Stimulated activated CD8-positive, alpha-beta memory T cell treated with anti-CD3 and anti-CD28 coated beads, Interleukin-7, amount 100 ng/mL, for 48 hours (primary cell): Measurements from ENCODE around the gene PHC3.
"Not testable (repeated sequence)": the region's sequence is repeated elsewhere in the genome, so short reads cannot be mapped to it uniquely, and the experiment has no call there.

ENCODE experiments used
- DNase-seq, 2 donors: peaks; one replicate each; pipeline ENCODE4 v3.0.0-alpha.2; 2020; ENCODE audit warnings: low read depth in 1 of 2; ENCODE audit errors: extremely low read depth in 1 of 2

PHC3 gene, protein sequence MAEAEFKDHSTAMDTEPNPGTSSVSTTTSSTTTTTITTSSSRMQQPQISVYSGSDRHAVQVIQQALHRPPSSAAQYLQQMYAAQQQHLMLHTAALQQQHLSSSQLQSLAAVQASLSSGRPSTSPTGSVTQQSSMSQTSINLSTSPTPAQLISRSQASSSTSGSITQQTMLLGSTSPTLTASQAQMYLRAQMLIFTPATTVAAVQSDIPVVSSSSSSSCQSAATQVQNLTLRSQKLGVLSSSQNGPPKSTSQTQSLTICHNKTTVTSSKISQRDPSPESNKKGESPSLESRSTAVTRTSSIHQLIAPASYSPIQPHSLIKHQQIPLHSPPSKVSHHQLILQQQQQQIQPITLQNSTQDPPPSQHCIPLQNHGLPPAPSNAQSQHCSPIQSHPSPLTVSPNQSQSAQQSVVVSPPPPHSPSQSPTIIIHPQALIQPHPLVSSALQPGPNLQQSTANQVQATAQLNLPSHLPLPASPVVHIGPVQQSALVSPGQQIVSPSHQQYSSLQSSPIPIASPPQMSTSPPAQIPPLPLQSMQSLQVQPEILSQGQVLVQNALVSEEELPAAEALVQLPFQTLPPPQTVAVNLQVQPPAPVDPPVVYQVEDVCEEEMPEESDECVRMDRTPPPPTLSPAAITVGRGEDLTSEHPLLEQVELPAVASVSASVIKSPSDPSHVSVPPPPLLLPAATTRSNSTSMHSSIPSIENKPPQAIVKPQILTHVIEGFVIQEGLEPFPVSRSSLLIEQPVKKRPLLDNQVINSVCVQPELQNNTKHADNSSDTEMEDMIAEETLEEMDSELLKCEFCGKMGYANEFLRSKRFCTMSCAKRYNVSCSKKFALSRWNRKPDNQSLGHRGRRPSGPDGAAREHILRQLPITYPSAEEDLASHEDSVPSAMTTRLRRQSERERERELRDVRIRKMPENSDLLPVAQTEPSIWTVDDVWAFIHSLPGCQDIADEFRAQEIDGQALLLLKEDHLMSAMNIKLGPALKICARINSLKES

DNA sequence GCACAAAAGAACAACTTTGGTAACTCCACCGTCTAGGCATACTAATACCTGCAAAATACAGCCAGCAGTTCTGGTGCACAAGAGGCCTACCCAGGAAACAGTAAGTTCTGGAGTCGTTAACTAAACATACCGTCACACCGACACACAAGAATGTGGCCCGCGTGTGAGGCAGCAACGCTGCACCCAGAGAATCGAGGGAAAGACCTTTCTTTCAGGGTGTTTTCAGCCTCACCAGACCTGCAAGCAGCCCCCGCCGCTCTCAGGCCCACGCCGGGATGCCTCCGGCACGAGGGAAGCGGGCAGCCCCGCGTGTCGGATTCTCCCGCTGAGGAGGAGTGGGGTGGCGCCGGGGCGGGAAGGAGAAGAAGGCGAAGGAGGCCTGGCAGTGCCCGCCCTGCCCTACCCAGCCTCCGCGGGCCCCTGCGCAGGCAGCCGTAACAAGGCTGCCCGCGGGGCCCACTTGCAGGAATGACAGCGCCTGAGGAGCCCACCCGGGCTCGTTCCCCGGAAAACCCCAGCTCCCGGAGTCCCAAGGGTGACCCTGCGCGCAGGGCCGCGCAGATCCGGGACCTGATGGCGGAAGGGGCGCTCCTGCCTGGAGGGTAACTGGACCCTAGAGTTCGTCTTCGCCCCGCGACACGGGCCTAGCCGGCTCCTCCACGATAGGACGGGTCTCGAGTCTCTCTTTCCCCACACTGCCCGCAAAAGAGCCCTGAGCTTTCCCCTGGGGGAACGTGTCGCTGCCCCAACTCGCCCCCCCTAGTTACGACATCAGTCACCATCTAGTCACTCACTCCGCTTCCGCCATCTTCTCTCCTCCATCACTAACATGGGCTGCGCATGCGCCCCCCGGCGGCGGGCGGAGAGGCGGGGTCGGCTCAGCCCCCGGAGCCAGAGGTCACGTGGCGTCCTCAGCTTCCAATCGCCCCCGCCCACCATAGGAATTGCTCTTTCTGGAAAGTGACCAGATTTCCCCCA, at the start of gene PHC3:
PHC3 (minus strand) TSS at position 826 of the 978 bp plus-strand sequence; CDS start at position 808, 18 bp downstream.
- peak; percentile 89 to 92 for DNase-seq

DNA sequence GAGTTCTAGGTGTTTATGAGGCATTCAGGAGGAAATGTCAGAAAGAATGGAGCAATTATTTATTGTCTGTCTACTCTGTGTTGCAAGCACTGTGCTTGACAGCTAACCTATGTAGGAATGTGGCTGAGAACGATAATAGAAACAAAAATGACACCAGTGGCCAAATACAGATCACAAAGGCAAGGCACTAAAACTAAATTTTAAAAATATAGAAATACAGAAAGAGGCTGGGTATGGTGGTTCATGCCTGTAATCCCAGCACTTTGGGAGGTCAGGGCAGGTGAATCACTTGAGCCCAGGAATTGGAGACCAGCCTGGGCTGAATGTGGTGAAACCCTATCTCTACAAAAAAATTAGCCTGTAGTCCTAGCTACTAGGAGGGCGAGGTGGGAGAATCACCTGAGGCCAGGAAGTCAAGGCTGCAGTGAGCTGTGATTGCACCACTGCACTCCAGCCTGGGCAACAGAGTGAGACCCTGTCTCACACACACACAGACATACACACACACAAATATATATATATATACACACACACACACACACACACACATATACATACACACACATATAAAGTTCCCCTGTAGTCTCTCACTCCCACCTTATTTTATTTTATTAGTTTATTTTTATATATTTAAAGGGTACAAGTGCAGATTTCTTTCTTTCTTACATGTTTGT, 46.7 kb upstream of the PHC3 start:
- DNase-seq: no peak

DNA sequence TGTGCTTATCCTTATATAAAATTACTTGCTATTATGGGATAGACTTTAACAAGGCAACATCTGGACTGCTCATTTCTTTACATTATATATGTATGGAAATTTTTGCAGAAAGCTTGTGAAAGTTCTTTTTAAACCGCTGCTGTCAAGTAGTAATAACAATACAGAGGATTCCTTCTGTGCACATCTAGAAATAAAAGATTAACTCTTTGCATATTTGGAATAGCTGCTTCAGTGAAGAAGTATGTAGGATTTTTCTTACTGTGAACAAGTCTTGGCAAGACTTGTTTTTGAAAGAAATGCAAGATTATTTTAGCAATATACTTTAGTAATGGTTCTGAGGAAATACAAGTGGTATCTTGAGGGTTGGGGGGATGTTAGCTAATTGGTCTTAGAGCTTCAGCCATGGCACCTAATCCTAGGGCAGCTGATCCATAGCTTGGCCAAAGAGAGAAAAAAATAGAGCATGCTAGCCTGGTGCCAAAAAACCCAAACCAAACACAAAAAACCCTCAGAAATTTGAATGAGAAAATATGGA, 45.0 kb upstream of the PHC3 start:
- DNase-seq: no peak

DNA sequence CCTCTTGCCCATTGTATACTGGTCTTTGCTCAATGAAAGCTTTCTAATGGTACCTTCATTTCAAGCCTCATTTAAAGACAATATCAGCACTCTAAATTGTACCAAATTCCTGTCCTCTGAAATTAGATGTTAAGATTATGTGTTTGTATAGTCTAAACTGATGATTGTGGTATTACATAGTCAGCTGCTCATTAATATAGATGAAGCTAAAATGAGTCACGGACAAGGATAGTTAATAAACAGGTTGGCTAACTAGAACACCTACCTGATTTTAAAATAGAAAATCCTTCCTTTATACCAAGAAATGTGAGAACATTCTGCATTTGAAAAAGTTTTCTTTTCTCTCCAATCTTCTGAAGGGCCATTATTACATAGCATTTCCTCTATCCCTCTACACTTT, 43.6 kb upstream of the PHC3 start:
- DNase-seq: no peak

DNA sequence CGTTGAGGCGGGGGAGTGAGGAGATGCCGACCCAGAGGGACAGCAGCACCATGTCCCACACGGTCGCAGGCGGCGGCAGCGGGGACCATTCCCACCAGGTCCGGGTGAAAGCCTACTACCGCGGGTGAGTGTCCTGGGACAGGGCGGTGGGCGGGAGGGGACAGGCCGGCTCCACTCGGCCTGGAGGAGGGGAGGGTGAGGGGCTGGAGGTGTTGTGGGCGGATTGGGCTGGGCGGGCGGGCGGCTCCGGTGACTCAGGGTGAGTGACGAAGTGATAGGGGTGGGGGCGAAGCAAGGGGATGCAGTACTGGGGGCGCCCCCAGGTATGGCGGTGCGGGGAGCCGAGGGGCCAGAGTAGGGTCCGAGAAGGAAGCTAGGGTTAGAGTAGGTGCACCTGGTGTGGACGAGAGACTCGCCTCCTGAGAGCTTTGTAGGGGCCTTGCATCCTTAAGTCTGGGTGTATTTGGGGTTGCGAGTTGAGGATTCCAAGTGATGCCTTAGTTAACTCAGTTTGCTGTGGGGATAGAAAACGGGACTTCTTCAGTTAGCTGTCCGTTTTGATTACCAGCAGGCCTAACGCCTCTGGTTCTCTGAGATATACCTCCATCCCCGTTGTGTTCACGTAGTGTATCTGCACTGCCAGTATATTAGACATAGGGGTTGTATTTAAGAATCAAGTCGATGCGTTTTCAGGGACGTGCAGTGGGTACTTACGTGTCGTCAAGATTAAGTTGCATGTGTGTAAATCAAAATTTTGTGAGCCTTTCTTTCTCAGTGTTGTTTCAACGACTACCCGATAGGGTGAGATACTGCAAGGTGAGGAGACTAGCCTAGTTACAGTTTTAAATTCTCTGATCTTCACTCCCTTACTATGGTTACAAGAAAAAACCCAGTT, 41.4 kb upstream of the PHC3 start:
- DNase-seq: peak in 1 of 2 donors; percentile 35

DNA sequence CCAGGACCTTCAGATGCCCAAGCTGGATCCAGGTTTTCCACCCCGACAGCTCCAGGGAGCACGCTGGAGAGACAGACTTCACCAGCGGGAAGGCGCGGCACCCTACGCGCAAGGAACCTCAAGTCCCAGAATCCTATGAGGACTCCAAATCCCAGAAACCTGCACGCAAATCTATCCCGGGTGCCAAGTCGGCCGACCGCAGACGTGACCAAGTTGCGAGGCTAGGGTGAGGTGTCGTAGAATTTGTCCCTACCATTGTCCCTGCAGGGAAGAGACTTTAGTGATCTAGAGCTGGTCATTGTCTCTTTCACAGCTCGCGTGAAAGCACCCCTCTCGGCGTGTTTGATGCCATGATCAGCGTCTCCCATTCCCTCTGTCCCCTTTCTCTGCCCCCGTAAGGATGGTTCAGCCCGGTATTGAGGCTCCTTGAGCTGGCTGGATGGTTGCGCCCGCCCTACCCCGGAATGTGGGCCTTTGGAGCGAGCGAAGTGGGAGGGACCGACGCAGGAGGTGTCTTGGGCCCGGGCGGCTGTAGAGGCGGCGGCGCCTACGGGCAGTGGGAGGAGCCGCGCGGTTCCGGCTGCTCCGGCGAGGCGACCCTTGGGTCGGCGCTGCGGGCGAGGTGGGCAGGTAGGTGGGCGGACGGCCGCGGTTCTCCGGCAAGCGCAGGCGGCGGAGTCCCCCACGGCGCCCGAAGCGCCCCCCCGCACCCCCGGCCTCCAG, 40.6 kb upstream of the PHC3 start, which contains the start of gene PRKCI:
PRKCI (plus strand) TSS at position 501 of the 723 bp plus-strand sequence. CDS start 246 bp downstream, outside the sequence.
- peak; percentile 74 to 88 for DNase-seq

DNA sequence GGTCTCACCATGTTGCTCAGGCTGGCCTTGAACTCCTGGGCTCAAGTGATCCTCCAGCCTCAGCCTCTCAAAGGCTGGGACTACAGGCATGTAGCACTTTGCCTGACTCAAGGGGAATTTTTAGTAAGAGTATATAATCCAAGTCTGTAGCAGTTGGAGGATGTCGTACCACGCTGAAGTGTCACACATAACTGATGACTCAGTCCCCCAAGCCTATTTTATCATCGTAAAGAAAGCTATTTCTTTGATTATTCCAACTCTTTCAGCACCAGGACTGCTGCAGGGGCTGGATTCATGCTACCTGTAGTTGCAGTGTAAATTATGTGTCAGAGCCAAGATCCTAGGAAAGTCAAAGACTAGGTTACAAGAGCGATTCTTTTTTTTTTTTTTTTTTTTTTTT, 39.3 kb upstream of the PHC3 start:
- no peak for DNase-seq

DNA sequence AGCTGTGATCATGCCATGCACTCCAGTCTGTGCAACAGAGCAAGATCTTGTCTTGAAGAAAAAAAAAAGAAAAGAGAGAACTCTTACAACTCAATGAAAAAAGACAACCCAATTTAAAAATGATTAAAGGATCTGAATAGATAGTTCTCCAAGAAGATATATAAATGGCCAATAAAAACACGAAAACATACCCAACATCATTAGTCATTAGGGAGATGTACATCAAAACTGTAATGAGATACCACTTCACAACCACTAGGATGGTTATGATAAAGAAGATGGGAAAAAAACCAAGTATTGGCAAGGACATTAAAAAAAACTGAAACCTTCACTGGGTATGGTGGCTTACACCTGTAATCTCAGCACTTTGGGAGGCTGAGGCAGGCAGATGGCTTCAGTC, 38.3 kb upstream of the PHC3 start:
- no peak for DNase-seq

DNA sequence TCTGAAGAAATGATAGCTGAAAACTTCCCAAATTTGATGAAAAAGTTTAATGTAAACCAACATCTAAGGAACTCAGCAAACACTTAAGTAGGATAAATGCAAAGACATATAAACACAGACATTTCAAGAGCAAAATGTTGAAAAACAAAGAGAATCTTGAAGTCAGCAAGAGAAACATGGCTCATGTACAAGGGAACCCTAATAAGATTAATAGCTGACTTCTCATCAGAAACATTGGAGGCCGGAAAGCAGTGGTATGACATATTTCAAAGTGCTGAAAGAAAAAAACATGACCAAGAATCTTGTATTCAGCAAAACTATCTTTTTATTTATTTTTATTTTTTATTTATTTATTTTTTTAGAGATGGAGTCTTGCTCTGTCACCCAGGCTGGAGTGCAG, 30.1 kb upstream of the PHC3 start:
- DNase-seq: no peak

DNA sequence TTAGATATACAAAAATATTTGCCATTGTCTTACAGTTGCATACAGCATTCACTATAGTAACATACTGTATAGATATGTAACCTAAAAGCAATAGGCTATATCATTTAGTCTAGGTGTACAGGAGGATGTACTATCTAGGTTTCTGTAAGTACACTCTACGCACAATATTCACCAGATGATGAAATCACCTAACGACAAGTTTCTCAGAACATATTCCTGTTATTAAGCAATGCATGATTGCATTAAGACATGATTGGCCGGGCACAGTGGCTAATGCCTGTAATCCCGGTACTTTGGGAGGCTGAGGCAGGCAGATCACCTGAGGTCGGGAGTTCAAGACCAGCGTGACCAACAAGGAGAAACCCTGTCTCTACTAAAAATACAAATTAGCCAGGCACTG, 26.2 kb upstream of the PHC3 start:
- no peak for DNase-seq

DNA sequence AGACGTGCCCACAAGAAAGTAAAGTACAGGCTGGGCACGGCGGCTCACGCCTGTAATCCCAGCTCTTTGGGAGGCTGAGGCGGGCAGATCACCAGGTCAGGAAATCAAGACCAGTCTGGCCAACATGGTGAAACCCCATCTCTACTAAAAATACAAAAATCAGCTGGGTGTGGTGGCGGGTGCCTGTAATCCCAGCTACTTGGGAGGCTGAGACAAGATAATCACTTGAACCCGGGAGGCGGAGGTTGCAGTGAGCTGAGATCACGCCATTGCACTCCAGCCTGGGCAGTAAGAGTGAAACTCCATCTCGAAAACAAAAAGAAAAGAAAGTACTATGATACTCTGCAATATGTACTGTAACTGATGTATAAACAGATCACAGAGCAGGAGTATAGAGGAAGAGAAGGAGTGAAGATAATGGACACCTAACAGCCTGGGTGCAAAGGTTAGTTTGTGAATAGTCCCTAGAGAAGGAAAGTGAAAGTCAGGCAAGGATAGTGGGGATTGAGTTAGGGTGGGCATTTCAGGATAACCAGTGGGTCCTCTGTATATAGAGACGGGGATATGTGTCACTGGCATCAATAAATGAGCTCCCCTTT, 24.7 kb upstream of the PHC3 start:
- DNase-seq: not testable (repeated sequence)

DNA sequence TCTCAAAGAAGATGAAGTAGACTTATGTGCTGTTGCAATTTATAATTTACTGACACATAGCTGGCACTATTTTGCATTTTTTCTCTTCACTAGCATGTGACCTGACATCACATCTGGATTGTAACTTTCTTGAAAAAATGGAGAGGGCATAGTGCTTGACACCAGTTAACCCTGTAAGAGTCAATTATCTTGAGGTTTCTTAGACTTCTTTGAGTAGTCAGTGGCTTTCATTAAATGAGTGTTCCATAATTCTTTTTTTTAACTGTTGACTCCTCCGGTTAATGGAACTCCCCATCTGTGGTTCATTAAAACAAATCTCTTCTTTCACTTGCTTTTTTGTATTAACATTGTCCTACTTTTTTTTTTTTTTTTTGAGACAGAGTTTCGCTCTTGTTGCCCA, 23.8 kb upstream of the PHC3 start:
- DNase-seq: no peak

DNA sequence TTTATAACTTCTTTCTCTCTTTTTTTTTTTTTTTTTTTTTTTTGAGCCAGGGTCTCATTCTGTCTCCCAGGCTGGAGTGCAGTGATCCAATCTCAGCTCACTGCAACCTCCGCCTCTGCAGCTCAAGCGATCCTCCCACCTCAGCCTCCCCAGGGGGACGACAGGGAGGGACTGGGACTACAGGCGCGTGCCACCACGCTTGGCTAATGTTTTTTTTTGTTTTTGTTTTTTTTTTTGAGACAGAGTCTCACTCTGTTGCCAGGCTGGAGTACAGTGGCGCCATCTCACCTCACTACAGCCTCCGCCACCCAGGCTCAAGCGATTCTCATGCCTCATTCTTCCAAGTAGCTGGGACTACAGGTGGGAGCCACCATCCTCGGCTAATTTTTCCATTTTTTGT, 23.0 kb upstream of the PHC3 start:
- DNase-seq: no peak

DNA sequence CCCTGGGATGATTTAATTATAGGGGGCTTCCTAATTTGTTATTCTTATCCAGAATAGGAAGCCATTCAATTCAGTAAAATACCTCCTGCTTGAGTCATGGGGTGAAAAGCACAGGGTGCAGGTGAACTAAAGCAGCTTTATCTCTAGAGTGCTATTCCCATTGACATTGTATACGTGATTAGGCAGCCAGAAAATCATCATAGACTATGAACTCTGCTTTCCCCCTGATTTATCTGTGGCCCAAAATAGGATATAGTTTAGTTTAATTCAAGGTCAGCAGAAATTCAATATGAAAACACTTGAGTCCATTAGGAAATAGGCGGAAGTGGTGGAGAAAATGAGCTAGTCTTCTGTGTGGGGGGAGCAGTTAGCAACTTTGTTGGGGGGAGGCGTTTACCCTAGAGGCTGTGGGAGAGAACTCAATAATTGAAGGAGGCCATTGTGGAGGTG, 22.5 kb upstream of the PHC3 start:
- no peak for DNase-seq

DNA sequence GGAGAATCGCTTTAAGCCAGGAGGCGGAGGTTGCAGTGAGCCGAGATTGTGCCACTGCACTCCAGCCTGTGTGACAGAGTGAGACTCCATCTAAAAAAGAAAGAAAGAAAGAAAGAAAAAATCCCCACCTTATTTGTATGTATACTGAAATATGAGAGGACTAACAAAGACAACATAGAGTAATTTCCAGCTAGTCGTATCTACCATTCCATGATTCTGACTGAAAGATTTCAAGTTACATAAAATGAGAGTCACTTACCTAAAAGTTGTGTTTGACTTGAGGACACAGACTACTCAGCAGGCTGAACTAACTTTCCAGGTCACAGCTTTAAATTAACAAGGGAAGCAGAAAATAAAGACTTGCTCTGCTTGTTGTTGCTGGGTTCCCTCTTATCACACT, 21.9 kb upstream of the PHC3 start:
- DNase-seq: no peak

DNA sequence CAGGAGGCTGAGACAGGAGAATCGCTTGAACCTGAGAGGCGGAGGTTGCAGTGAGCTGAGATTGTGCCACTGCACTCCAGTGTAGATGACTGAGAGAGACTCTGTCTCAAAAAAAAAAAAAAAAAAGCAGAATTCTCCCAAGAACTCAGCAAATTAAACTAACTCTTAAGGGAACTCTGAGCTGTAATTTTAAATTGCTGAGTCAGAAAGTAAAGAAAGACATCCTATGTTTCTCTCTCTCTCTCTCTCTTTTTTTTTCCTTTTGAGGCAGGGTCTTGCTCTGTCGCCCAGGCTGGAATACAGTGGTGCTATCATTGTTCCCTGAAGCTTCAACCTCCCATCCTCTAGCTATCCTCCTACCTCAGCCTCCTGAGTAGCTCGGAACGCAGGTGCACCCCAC, 20.0 kb upstream of the PHC3 start:
- no peak for DNase-seq

DNA sequence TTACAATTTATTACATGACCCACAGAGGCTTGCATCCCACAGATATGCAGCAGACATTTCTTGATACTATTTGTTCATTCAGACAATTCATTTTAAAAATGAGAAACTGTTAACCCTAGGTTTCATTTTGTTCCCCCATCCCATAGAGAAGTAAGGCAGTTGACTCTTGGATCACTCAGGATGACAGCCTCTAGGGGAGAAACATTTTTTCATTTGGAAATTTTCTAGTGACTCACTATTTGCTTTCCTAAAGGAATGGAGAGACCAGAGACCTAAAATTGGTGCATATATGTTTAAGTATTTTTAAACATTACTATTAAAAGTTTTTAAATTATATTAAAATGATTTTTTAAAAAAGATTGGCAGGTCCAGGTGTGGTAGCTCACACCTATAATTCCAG, 19.5 kb upstream of the PHC3 start:
- DNase-seq: no peak
